Retinal pigment epithelial cell (primary cell): ENCODE data around the gene MICU1.
A peak's percentile ranks its signal among the peaks of the same experiment; 100 is the strongest.
"Not testable (repeated sequence)": the region's sequence is repeated elsewhere in the genome, so short reads cannot be mapped to it uniquely, and the experiment has no call there.

ENCODE experiments used
- DNase-seq: peaks from one replicate; pipeline ENCODE4 v3.0.0-alpha.2; 2010; ENCODE audit warnings: low read depth
- H3K4me3 ChIP-seq: 2 replicates; pipeline ENCODE4 v1.5.1; 2011; ENCODE audit warnings: mild to moderate bottlenecking, low read length, control low read depth, moderate library complexity
- CTCF ChIP-seq: conservative IDR thresholded peaks from 2 replicates; pipeline ENCODE4 v1.5.1; 2011; ENCODE audit warnings: low read depth, low read length, control low read depth, inconsistent platforms

Gene MICU1

DNA sequence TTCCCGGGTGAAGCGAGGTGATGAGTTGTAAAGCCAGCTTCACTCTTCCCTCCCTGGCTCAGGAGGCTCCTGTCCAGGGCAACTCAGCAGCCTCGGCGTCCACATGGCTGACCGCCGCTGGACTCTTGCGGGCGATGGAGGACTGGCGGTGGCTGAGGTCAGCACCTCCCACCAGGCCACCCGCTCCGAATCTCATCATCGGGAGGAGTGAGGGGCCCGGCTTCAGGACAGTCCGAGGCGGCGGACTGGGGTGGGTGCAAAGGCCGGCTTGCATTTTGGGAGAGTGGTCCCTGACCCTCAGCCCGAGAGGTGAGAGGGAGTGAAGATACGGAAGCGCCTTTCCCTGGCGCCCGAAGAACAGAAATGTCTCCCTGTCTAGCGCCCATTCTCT lies 271.9 kb downstream of the MICU1 start:
- DNase-seq: no peak
- H3K4me3 ChIP-seq: peak overlapping the region; percentile 98
- TF ChIP-seq CTCF: no peak

DNA sequence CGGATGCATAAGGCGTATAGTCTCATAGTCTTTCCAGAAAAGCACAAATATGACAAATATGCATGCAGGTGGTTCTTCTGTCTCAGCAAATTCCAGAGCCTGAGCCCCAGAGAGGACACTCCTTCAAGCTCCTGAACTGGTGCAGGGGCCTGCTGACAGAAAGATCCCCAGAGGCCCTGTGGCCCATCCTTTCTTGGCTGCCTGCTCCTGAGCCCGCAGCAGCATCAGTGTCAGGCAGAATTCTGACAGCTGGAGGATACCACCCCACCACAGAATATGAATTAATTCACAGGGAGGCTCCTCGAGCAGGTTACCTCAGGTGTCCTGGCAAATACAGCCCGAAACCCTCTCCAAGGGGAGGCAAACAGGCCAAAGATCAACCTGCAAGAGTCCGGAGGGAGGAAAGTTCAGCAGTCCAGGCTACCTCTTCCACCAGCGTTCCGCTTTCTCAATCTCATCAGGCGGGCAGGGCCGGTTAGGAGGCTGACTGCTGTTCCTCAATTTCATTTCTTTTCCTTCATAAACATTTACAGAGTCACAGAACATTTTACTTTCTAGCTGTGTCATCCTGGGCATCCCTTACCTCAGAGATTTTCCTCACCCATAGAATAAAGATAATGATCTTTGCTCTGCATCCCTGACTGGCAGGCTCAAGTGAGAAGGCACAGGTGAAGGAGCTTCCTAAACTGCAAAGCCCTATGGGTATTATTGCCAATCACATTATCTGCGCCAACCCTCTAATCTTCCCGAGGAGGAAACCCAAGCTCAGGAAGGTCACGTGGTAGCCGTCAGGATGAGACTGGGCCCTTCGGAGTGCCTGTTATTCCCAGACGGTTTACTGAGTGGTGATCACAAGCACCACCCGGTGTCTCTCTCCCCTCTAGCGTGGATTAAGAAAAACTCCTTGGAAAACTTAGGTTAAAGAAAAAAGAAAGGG lies 272.6 kb downstream of the MICU1 start:
- DNase-seq: no peak
- no peak for TF ChIP-seq CTCF
- H3K4me3 ChIP-seq: peak overlapping the region; percentile 98

DNA sequence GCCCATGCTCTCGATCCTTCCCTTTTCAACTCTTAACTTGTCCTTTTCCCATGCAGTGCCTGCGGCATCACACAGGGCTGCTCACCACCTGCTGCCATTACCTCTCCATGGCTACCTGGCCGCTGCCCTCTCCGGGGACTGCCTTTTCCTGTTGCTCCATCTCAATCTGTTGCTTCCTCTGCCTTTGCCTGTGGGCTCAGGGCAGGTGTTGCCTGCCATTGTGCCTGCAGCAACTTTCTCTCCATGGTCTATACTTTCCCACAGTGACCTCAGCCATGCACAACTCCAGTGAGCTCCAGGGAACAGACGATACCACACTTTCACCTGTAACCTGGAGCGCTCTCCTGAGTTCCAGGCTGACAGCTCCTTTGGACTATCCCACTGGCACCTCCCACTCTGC lies 274.4 kb downstream of the MICU1 start:
- no peak for TF ChIP-seq CTCF
- no peak for DNase-seq
- H3K4me3 ChIP-seq: no peak overlapping the region

DNA sequence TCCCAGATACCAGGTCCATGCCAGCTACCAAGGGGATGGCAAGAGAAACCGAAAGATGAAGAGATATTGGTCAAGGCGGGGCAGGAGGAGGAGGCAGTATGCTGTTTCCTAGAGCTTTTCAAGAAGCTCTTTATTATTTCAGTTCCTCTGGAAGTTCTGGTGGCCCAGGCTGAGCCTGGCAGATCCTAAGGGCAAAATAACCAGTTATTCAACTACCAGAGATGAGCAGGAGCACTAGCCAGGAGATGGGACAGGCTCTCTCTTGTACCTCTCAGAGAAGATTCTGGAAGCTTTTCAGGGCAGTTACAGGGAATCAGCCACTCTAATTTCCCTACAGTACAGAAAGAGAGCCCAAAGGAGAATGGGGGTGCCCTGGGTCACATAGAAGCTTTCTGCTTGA lies 276.4 kb downstream of the MICU1 start:
- no peak overlapping the region for H3K4me3 ChIP-seq
- DNase-seq: no peak
- no peak for TF ChIP-seq CTCF

DNA sequence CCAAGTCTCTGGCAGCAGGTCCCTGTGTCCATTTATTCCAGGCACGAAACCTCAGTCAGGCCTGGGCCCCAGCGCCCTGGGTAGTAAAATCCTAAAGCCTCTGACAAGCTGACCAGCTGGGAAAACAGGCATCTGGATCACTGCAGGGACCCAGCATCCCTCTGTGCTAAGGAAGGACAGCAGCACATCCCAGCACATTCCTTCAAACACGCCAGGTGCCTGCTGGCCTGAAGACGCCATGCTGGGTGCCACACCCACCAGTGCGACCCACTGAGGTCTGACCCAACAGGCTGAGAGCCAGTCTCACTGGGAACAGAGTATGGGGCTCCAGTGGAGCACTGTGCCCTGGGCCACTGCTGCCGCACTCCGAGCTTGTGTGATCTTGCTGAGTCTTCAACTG lies 277.6 kb downstream of the MICU1 start:
- H3K4me3 ChIP-seq: no peak overlapping the region
- TF ChIP-seq CTCF: no peak
- DNase-seq: no peak

DNA sequence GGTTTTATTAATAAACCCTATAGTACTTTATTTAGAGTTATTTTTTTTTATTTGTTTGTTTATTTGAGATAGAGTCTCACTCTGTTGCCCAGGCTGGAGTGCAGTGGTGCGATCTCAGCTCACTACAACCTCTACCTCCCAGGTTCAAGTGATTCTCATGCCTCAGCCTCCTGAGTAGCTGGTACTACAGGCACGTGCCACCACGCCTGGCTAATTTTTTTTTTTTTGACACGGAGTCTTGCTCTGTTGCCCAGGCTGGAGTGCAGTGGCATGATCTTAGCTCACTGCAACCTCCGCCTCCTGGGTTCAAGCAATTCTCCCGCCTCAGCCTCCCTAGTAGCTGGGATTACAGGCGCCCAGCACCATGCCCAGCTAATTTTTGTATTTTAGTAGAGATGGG lies 279.8 kb downstream of the MICU1 start:
- not testable (repeated sequence) for DNase-seq, H3K4me3 ChIP-seq

GRCh38 chr10:72344932-72345331 lies 280.9 kb downstream of the MICU1 start:
- no peak overlapping the region for H3K4me3 ChIP-seq
- DNase-seq: no peak
- no peak for TF ChIP-seq CTCF

- TF ChIP-seq CTCF: no peak
- H3K4me3 ChIP-seq: no peak overlapping the region
- no peak for DNase-seq
Measured at GRCh38 chr10:72342911-72343310, 283.0 kb downstream of the MICU1 start.
